ENCODE data around the gene ELAPOR1.

Gene ELAPOR1

GRCh38 chr1:109113590-109114341 is at the start of gene ELAPOR1:
TSS of gene ELAPOR1 (plus strand) at chr1:109114115. CDS start at chr1:109114184, 69 bp downstream.
- peak; percentile 56 to 67 for DNase-seq (ENCODE audit: low read depth in 1 of 2, low spot score in 1 of 2)

- no peak for DNase-seq (ENCODE audit: low read depth in 1 of 2, low spot score in 1 of 2)
These were observed 48.8 kb upstream of the ELAPOR1 start for GRCh38 chr1:109065137-109065536.

GRCh38 chr1:109067883-109068282 is 46.0 kb upstream of the ELAPOR1 start:
- DNase-seq (ENCODE audit: low read depth in 1 of 2, low spot score in 1 of 2) = no peak

GRCh38 chr1:109069294-109069693 is 44.6 kb upstream of the ELAPOR1 start:
- no peak for DNase-seq (ENCODE audit: low read depth in 1 of 2, low spot score in 1 of 2)

- peak; percentile 64 to 81 for DNase-seq (ENCODE audit: low read depth in 1 of 2, low spot score in 1 of 2)
These were observed 38.1 kb upstream of the ELAPOR1 start, which contains the start of gene TAF13 for GRCh38 chr1:109075531-109076490. TSS of gene TAF13 (minus strand) at chr1:109076003. CDS start at chr1:109075947, 56 bp downstream.

GRCh38 chr1:109078317-109078716 is 35.6 kb upstream of the ELAPOR1 start:
- DNase-seq (ENCODE audit: low read depth in 1 of 2, low spot score in 1 of 2) = no peak

- no peak for DNase-seq (ENCODE audit: low read depth in 1 of 2, low spot score in 1 of 2)
These were observed 34.7 kb upstream of the ELAPOR1 start for GRCh38 chr1:109079240-109079622.

GRCh38 chr1:109080441-109081082 is 33.4 kb upstream of the ELAPOR1 start:
- DNase-seq (ENCODE audit: low read depth in 1 of 2, low spot score in 1 of 2) = no peak

GRCh38 chr1:109083501-109083900 is 30.4 kb upstream of the ELAPOR1 start:
- no peak for DNase-seq (ENCODE audit: low read depth in 1 of 2, low spot score in 1 of 2)

- DNase-seq (ENCODE audit: low read depth in 1 of 2, low spot score in 1 of 2) = no peak
These were observed 30.0 kb upstream of the ELAPOR1 start for GRCh38 chr1:109083923-109084322.

- DNase-seq (ENCODE audit: low read depth in 1 of 2, low spot score in 1 of 2) = no peak
These were observed 29.1 kb upstream of the ELAPOR1 start for GRCh38 chr1:109084563-109085517.

- DNase-seq (ENCODE audit: low read depth in 1 of 2, low spot score in 1 of 2) = no peak
These were observed 24.5 kb upstream of the ELAPOR1 start for GRCh38 chr1:109089242-109090015.

GRCh38 chr1:109090196-109091077 is 23.5 kb upstream of the ELAPOR1 start, which contains the start of gene TMEM167B:
TSS of gene TMEM167B (plus strand) at chr1:109090764. CDS start at chr1:109090873, 109 bp downstream.
- DNase-seq (ENCODE audit: low read depth in 1 of 2, low spot score in 1 of 2) = peak; percentile 68 to 85

GRCh38 chr1:109091078-109091838 is 22.7 kb upstream of the ELAPOR1 start:
- no peak for DNase-seq (ENCODE audit: low read depth in 1 of 2, low spot score in 1 of 2)

- no peak for DNase-seq (ENCODE audit: low read depth in 1 of 2, low spot score in 1 of 2)
These were observed 22.1 kb upstream of the ELAPOR1 start for GRCh38 chr1:109091839-109092193.

- no peak for DNase-seq (ENCODE audit: low read depth in 1 of 2, low spot score in 1 of 2)
These were observed 19.5 kb upstream of the ELAPOR1 start for GRCh38 chr1:109094377-109094803.

GRCh38 chr1:109094871-109095270 is 19.0 kb upstream of the ELAPOR1 start:
- no peak for DNase-seq (ENCODE audit: low read depth in 1 of 2, low spot score in 1 of 2)

GRCh38 chr1:109095631-109096030 is 18.3 kb upstream of the ELAPOR1 start:
- no peak for DNase-seq (ENCODE audit: low read depth in 1 of 2, low spot score in 1 of 2)
